ENCODE measurements around the gene ETV3L. TPM values are rescaled to one million over a fixed set of nuclear protein-coding genes. Genes with fewer than 3 reads are reported as not detected.
"Not testable (repeated sequence)": the region's sequence is repeated elsewhere in the genome, so short reads cannot be mapped to it uniquely, and the experiment has no call there.

The ETV3L gene
- total RNA-seq, 1 donor, result not detected

DNA sequence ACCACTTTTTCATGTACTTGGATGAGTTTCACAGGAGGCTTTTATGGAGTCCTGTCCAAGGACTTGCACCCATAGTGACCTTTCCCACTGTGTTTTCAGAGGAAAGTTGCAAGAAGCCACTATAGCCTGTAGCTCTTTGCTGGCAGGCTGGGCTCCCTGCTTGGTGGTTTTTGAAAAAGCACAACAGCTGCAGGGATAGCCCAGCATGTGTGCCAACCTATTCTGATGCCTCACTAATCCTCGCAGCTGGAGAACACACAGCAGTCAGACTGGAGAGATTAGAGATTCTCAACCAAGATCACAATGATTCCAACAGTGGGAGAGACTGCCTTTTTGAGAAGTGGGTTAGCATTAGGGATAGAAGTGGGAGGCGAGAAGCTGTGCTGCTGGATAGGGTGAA is 30.0 kb downstream of the ETV3L start:
- no peaks in the 10 kb centered on the region for H3K9me3 ChIP-seq (ENCODE audit: low read depth, low read length)
- TF ChIP-seq, protein P1, sequence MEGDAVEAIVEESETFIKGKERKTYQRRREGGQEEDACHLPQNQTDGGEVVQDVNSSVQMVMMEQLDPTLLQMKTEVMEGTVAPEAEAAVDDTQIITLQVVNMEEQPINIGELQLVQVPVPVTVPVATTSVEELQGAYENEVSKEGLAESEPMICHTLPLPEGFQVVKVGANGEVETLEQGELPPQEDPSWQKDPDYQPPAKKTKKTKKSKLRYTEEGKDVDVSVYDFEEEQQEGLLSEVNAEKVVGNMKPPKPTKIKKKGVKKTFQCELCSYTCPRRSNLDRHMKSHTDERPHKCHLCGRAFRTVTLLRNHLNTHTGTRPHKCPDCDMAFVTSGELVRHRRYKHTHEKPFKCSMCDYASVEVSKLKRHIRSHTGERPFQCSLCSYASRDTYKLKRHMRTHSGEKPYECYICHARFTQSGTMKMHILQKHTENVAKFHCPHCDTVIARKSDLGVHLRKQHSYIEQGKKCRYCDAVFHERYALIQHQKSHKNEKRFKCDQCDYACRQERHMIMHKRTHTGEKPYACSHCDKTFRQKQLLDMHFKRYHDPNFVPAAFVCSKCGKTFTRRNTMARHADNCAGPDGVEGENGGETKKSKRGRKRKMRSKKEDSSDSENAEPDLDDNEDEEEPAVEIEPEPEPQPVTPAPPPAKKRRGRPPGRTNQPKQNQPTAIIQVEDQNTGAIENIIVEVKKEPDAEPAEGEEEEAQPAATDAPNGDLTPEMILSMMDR (IDR thresholded peaks at IDR 0.05; ENCODE audit: extremely low read depth, low read depth, low read length), result no peak
- no peak overlapping the region for H2AFZ ChIP-seq (ENCODE audit: low read length)
- H3K4me2 ChIP-seq (ENCODE audit: insufficient read depth, low read length), result no peak overlapping the region
- H3K27me3 ChIP-seq (ENCODE audit: insufficient read depth, low read length), result peaks cover 22% of the 10 kb centered on the region
- no peak overlapping the region for H3K4me3 ChIP-seq (ENCODE audit: insufficient read depth, low read length)
- no peaks in the 10 kb centered on the region for H3K36me3 ChIP-seq (ENCODE audit: insufficient read depth, low read length)
- no peaks in the 10 kb centered on the region for H4K20me1 ChIP-seq (ENCODE audit: insufficient read depth, low read length)
- no peaks in the 10 kb centered on the region for H3K4me1 ChIP-seq (ENCODE audit: insufficient read depth, low read length)
- no peak overlapping the region for H3K27ac ChIP-seq (ENCODE audit: low read depth, low read length)
- no peaks in the 10 kb centered on the region for H3K79me2 ChIP-seq (ENCODE audit: insufficient read depth, low read length)
- no peak for DNase-seq (ENCODE audit: insufficient read length, low spot score, missing footprints)

DNA sequence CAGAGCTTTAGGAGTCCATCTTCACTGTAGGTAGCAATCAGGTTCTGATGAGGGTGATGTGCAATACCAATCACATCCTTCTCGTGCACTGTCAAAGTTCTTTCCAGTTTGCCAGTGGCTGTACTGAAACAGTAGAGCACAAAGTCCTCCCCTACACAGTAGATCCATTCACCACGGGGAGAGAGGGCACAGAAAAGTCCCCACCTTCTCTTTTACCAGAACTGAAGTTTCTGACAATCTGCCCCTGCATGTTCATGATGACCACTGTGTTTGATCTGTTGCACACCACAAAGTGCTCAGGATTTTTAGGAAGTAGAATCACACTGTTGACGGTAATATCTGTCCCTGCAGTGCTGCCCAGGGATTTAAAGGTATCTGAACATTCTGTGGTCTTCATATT is 40.4 kb downstream of the ETV3L start:
- H3K36me3 ChIP-seq (ENCODE audit: insufficient read depth, low read length); H4K20me1 ChIP-seq (ENCODE audit: insufficient read depth, low read length); H3K9me3 ChIP-seq (ENCODE audit: low read depth, low read length); H3K27me3 ChIP-seq (ENCODE audit: insufficient read depth, low read length); H3K4me3 ChIP-seq (ENCODE audit: insufficient read depth, low read length); DNase-seq (ENCODE audit: insufficient read length, low spot score, missing footprints); H3K79me2 ChIP-seq (ENCODE audit: insufficient read depth, low read length); H3K4me2 ChIP-seq (ENCODE audit: insufficient read depth, low read length); H3K4me1 ChIP-seq (ENCODE audit: insufficient read depth, low read length); H2AFZ ChIP-seq (ENCODE audit: low read length); H3K27ac ChIP-seq (ENCODE audit: low read depth, low read length): not testable (repeated sequence)

DNA sequence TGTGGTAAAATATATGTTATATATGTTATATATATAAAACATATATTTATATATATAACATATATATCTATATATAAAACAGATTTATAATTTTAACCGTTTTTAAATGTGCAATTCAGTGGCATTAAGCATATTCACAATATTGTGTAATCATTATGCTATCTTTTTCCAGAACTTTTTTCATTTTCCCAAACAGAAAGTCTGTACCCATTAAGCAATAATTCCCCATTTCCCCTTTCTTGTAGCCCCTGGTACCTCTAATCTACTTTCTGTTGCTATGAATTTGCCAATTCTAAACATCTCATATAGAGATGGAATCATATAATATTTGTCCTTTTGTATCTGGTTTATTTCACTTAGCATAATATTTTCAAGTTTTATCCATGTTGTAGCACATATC is 43.3 kb downstream of the ETV3L start:
- H3K36me3 ChIP-seq (ENCODE audit: insufficient read depth, low read length), result no peaks in the 10 kb centered on the region
- no peak overlapping the region for H2AFZ ChIP-seq (ENCODE audit: low read length)
- no peak overlapping the region for H3K27ac ChIP-seq (ENCODE audit: low read depth, low read length)
- DNase-seq (ENCODE audit: insufficient read length, low spot score, missing footprints), result no peak
- H3K4me3 ChIP-seq (ENCODE audit: insufficient read depth, low read length), result no peak overlapping the region
- H3K4me2 ChIP-seq (ENCODE audit: insufficient read depth, low read length), result no peak overlapping the region
- H3K79me2 ChIP-seq (ENCODE audit: insufficient read depth, low read length), result no peaks in the 10 kb centered on the region
- no peaks in the 10 kb centered on the region for H4K20me1 ChIP-seq (ENCODE audit: insufficient read depth, low read length)
- TF ChIP-seq, protein P1 (IDR thresholded peaks at IDR 0.05; ENCODE audit: extremely low read depth, low read depth, low read length), result no peak
- peaks cover 26% of the 10 kb centered on the region for H3K27me3 ChIP-seq (ENCODE audit: insufficient read depth, low read length)
- H3K9me3 ChIP-seq (ENCODE audit: low read depth, low read length), result no peaks in the 10 kb centered on the region
- H3K4me1 ChIP-seq (ENCODE audit: insufficient read depth, low read length), result no peaks in the 10 kb centered on the region

DNA sequence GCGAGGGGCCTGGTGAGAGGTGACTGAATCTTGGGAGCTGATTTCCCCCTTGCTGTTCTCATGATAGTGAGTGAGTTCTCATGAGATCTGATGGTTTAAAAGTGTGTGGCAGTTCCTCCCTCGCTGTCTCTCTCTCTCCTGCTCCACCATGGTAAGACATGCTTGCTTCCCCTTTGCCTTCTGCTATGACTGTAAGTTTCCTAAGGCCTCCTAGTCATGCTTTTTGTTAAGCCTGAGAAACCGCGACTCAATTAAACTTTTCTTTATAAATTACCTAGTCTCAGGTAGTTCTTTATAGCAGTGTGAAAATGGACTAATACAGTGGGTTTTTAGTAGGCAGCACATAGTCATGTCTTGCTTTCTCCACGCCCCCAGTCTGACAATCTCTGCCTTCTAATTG is 43.9 kb downstream of the ETV3L start:
- not testable (repeated sequence) for H3K79me2 ChIP-seq (ENCODE audit: insufficient read depth, low read length); H3K9me3 ChIP-seq (ENCODE audit: low read depth, low read length); H4K20me1 ChIP-seq (ENCODE audit: insufficient read depth, low read length); DNase-seq (ENCODE audit: insufficient read length, low spot score, missing footprints); H3K4me3 ChIP-seq (ENCODE audit: insufficient read depth, low read length); H3K27ac ChIP-seq (ENCODE audit: low read depth, low read length); H3K4me1 ChIP-seq (ENCODE audit: insufficient read depth, low read length); H3K4me2 ChIP-seq (ENCODE audit: insufficient read depth, low read length); H3K36me3 ChIP-seq (ENCODE audit: insufficient read depth, low read length); H2AFZ ChIP-seq (ENCODE audit: low read length)
- H3K27me3 ChIP-seq (ENCODE audit: insufficient read depth, low read length), result peaks cover 30% of the 10 kb centered on the region

DNA sequence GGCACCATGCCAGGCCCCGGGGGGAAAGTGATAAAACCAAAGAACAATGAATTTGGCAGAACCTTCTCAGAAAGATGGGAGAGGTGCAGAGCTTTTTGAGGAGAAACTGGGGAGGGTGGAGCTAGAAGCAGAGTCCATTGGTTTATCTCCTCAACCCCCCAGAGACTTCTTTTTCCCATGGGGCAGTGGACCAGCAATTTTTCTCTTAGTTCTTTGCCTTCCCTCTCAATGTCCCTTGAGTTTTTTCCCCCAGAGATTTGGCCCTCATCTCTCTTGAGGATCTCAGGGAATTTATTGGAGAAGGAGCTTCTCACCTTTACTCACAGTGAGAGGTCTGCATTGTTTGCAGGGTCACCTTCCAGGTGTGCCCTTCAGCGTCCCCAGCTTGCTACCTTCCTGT is 48.8 kb downstream of the ETV3L start:
- Histone ChIP-seq H2AFZ (ENCODE audit: low read length) (no peak overlapping the region), H3K36me3 (ENCODE audit: insufficient read depth, low read length) (no peaks in the 10 kb centered on the region), H4K20me1 (ENCODE audit: insufficient read depth, low read length) (no peaks in the 10 kb centered on the region), H3K79me2 (ENCODE audit: insufficient read depth, low read length) (no peaks in the 10 kb centered on the region), H3K4me2 (ENCODE audit: insufficient read depth, low read length) (no peak overlapping the region), H3K9me3 (ENCODE audit: low read depth, low read length) (no peaks in the 10 kb centered on the region), H3K4me3 (ENCODE audit: insufficient read depth, low read length) (no peak overlapping the region), H3K4me1 (ENCODE audit: insufficient read depth, low read length) (peaks cover 3% of the 10 kb centered on the region), H3K27ac (ENCODE audit: low read depth, low read length) (no peak overlapping the region), H3K27me3 (ENCODE audit: insufficient read depth, low read length) (peaks cover 33% of the 10 kb centered on the region)
- no peak for DNase-seq (ENCODE audit: insufficient read length, low spot score, missing footprints)
- TF ChIP-seq, protein P1 (IDR thresholded peaks at IDR 0.05; ENCODE audit: extremely low read depth, low read depth, low read length), result no peak

Data from osteoblast (primary cell).